Measurements from ENCODE around the gene ACAA2.
A peak's percentile ranks its signal among the peaks of the same experiment; 100 is the strongest.
"Not testable (repeated sequence)": the region's sequence is repeated elsewhere in the genome, so short reads cannot be mapped to it uniquely, and the experiment has no call there.

Gene ACAA2

GRCh38 chr18:49786019-49786720, 27.2 kb downstream of the ACAA2 start:
- H3K27ac ChIP-seq (ENCODE audit: low read length), result no peak overlapping the region
- DNase-seq (no peak), ATAC-seq (ENCODE audit: insufficient read depth, low read depth) (peak; percentile 67; the same call in 2 of the 3 replicates)
- no peak overlapping the region for H3K4me2 ChIP-seq (ENCODE audit: insufficient read depth, low read length)
- no peaks in the 10 kb centered on the region for H3K27me3 ChIP-seq (ENCODE audit: insufficient read depth, low read length, poor library complexity)
- H3K9me3 ChIP-seq (ENCODE audit: insufficient read depth, low read length, severe bottlenecking), result no peaks in the 10 kb centered on the region
- TF ChIP-seq, protein P1, sequence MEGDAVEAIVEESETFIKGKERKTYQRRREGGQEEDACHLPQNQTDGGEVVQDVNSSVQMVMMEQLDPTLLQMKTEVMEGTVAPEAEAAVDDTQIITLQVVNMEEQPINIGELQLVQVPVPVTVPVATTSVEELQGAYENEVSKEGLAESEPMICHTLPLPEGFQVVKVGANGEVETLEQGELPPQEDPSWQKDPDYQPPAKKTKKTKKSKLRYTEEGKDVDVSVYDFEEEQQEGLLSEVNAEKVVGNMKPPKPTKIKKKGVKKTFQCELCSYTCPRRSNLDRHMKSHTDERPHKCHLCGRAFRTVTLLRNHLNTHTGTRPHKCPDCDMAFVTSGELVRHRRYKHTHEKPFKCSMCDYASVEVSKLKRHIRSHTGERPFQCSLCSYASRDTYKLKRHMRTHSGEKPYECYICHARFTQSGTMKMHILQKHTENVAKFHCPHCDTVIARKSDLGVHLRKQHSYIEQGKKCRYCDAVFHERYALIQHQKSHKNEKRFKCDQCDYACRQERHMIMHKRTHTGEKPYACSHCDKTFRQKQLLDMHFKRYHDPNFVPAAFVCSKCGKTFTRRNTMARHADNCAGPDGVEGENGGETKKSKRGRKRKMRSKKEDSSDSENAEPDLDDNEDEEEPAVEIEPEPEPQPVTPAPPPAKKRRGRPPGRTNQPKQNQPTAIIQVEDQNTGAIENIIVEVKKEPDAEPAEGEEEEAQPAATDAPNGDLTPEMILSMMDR (IDR thresholded peaks at IDR 0.05; ENCODE audit: borderline replicate concordance, extremely low read depth, low read length, poor library complexity, severe bottlenecking), result no peak
- no peak for TF ChIP-seq EZH2 (IDR thresholded peaks at IDR 0.05; ENCODE audit: borderline replicate concordance, low read depth, low read length, severe bottlenecking)
- H3K79me2 ChIP-seq (ENCODE audit: insufficient read depth, low read length), result no peaks in the 10 kb centered on the region
- H3K9ac ChIP-seq (ENCODE audit: low read depth, low read length), result no peak overlapping the region
- peaks cover 13% of the 10 kb centered on the region; the same call in 1 of the 2 replicates for H3K4me1 ChIP-seq (ENCODE audit: insufficient read depth, low read length)
- no peaks in the 10 kb centered on the region for H4K20me1 ChIP-seq (ENCODE audit: insufficient read depth, low read length)
- no peak overlapping the region for H2AFZ ChIP-seq (ENCODE audit: low read depth, low read length)
- no peaks in the 10 kb centered on the region for H3K36me3 ChIP-seq (ENCODE audit: insufficient read depth, low read length)
- no peak overlapping the region for H3K4me3 ChIP-seq (ENCODE audit: low read depth in 1 of 2, low read length in 2 of 2)

- Histone ChIP-seq H3K9me3 (ENCODE audit: insufficient read depth, low read length, severe bottlenecking) (no peaks in the 10 kb centered on the region), H2AFZ (ENCODE audit: low read depth, low read length) (no peak overlapping the region), H3K79me2 (ENCODE audit: insufficient read depth, low read length) (no peaks in the 10 kb centered on the region), H3K27ac (ENCODE audit: low read length) (no peak overlapping the region), H3K4me1 (ENCODE audit: insufficient read depth, low read length) (peaks cover 13% of the 10 kb centered on the region; the same call in 1 of the 2 replicates), H3K4me3 (ENCODE audit: low read depth in 1 of 2, low read length in 2 of 2) (no peak overlapping the region), H4K20me1 (ENCODE audit: insufficient read depth, low read length) (no peaks in the 10 kb centered on the region), H3K9ac (ENCODE audit: low read depth, low read length) (no peak overlapping the region), H3K36me3 (ENCODE audit: insufficient read depth, low read length) (no peaks in the 10 kb centered on the region), H3K4me2 (ENCODE audit: insufficient read depth, low read length) (no peak overlapping the region), H3K27me3 (ENCODE audit: insufficient read depth, low read length, poor library complexity) (no peaks in the 10 kb centered on the region)
- ATAC-seq (ENCODE audit: insufficient read depth, low read depth) (no peak), DNase-seq (no peak)
- TF ChIP-seq, protein P1 (IDR thresholded peaks at IDR 0.05; ENCODE audit: borderline replicate concordance, extremely low read depth, low read length, poor library complexity, severe bottlenecking), result no peak
- no peak for TF ChIP-seq EZH2 (IDR thresholded peaks at IDR 0.05; ENCODE audit: borderline replicate concordance, low read depth, low read length, severe bottlenecking)
Observed at GRCh38 chr18:49784427-49785185, 28.7 kb downstream of the ACAA2 start.

DNA sequence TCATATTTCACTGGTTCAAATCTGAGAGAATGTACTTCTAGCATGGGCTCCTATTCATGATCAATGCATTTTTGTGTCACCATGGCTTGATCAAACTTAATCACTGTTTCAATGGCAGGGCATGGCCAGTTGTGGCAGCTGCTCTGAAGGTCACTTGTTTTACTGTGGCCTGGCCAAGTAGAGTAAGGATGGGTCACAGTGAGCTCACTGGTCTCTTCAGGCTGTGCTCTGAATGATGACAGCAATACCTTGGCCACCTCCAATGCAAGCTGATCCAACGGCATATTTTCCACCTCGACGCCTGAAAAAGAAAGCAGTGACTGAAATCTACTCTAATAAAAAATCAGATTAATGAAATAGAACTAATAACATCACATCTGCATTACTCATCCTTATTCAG, 29.7 kb downstream of the ACAA2 start:
- not testable (repeated sequence) for H3K79me2 ChIP-seq (ENCODE audit: insufficient read depth, low read length); H3K27ac ChIP-seq (ENCODE audit: low read length); H3K27me3 ChIP-seq (ENCODE audit: insufficient read depth, low read length, poor library complexity); H3K4me3 ChIP-seq (ENCODE audit: low read depth in 1 of 2, low read length in 2 of 2); H3K36me3 ChIP-seq (ENCODE audit: insufficient read depth, low read length); H3K4me2 ChIP-seq (ENCODE audit: insufficient read depth, low read length); H2AFZ ChIP-seq (ENCODE audit: low read depth, low read length); ATAC-seq (ENCODE audit: insufficient read depth, low read depth); H4K20me1 ChIP-seq (ENCODE audit: insufficient read depth, low read length); DNase-seq; H3K9ac ChIP-seq (ENCODE audit: low read depth, low read length); H3K9me3 ChIP-seq (ENCODE audit: insufficient read depth, low read length, severe bottlenecking)
- peaks cover 14% of the 10 kb centered on the region; the same call in 1 of the 2 replicates for H3K4me1 ChIP-seq (ENCODE audit: insufficient read depth, low read length)

GRCh38 chr18:49778826-49779465, 34.4 kb downstream of the ACAA2 start:
- Histone ChIP-seq H4K20me1 (ENCODE audit: insufficient read depth, low read length) (no peaks in the 10 kb centered on the region), H3K79me2 (ENCODE audit: insufficient read depth, low read length) (no peaks in the 10 kb centered on the region), H2AFZ (ENCODE audit: low read depth, low read length) (no peak overlapping the region), H3K9ac (ENCODE audit: low read depth, low read length) (no peak overlapping the region), H3K9me3 (ENCODE audit: insufficient read depth, low read length, severe bottlenecking) (no peaks in the 10 kb centered on the region), H3K36me3 (ENCODE audit: insufficient read depth, low read length) (no peaks in the 10 kb centered on the region), H3K27ac (ENCODE audit: low read length) (no peak overlapping the region), H3K27me3 (ENCODE audit: insufficient read depth, low read length, poor library complexity) (no peaks in the 10 kb centered on the region), H3K4me1 (ENCODE audit: insufficient read depth, low read length) (0 out of 2 replicates have a peak, but pooled peaks cover 2% of the 10 kb centered on the region), H3K4me3 (ENCODE audit: low read depth in 1 of 2, low read length in 2 of 2) (no peak overlapping the region), H3K4me2 (ENCODE audit: insufficient read depth, low read length) (no peak overlapping the region)
- DNase-seq (peak; percentile 35), ATAC-seq (ENCODE audit: insufficient read depth, low read depth) (peak; percentile 35; the same call in 2 of the 3 replicates)
- TF ChIP-seq, protein P1 (IDR thresholded peaks at IDR 0.05; ENCODE audit: borderline replicate concordance, extremely low read depth, low read length, poor library complexity, severe bottlenecking), result no peak
- TF ChIP-seq EZH2 (IDR thresholded peaks at IDR 0.05; ENCODE audit: borderline replicate concordance, low read depth, low read length, severe bottlenecking), result no peak
